Keratinocyte (primary cell): Measurements from ENCODE around the gene TGM1.

Source experiments
- EZH2 ChIP-seq: IDR thresholded peaks from one replicate; pipeline ENCODE4 v1.6.1; 2012; ENCODE audit warnings: inconsistent platforms, mild to moderate bottlenecking, low read length, moderate library complexity
- TF ChIP-seq, protein P1 (sequence below), 3 experiments: IDR thresholded peaks in 1 of 3; conservative IDR thresholded peaks in 1 of 3; optimal IDR thresholded peaks in 1 of 3; 2 replicates in 2 of 3; 3 replicates in 1 of 3; pipeline versions ENCODE3 to v1.5.1; 2011; ENCODE audit warnings: low read length in 3 of 3, mild to moderate bottlenecking in 3 of 3, moderate library complexity in 2 of 3, control low read depth in 1 of 3, inconsistent platforms in 1 of 3; ENCODE audit not compliant: insufficient read depth in 2 of 3; ENCODE audit errors: extremely low read depth in 1 of 3

DNA sequence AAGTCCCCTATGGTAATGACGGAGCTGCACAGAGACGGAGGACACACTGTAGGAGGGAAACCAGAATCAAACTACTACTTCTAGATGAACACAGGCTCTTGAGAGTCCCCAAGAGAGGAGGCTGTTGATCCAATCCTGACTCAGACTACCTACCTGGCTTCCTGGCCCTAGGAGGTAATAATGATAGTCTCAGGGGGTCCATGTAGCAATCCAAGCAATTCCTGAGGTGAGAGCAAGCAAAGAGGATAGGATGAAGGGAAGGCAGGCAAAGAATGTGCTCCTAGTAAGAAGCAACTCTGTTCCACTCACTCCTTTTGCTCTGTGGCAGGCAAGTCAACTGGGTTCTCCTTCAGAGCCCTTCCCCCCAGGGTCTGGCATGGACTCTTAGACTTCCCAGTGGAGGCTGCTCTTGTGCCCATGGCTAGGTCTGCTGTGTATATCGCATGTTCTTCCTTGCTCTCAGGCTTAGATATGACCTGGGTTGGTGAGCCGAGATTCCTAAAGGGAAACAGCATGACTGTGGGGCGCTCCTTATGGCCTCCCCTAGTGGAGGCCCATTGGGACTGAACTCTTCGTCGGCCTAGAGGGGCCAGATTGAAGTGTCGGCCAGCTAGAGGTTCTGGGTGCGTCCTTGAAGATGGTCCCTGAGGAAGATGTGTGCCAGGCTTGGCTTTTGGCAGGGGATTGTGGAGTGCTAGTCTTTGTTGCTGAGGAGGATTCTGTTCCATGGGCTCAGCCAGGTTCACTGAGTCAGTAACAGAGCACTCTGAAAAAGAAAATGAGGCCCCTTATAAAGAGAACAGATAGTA is 22.7 kb downstream of the TGM1 start:
- TF ChIP-seq, protein P1, sequence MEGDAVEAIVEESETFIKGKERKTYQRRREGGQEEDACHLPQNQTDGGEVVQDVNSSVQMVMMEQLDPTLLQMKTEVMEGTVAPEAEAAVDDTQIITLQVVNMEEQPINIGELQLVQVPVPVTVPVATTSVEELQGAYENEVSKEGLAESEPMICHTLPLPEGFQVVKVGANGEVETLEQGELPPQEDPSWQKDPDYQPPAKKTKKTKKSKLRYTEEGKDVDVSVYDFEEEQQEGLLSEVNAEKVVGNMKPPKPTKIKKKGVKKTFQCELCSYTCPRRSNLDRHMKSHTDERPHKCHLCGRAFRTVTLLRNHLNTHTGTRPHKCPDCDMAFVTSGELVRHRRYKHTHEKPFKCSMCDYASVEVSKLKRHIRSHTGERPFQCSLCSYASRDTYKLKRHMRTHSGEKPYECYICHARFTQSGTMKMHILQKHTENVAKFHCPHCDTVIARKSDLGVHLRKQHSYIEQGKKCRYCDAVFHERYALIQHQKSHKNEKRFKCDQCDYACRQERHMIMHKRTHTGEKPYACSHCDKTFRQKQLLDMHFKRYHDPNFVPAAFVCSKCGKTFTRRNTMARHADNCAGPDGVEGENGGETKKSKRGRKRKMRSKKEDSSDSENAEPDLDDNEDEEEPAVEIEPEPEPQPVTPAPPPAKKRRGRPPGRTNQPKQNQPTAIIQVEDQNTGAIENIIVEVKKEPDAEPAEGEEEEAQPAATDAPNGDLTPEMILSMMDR (optimal IDR thresholded peaks at IDR 0.05 in 1 of 3, IDR thresholded peaks at IDR 0.05 in 1 of 3, conservative IDR thresholded peaks at IDR 0.05 in 1 of 3; ENCODE audit: extremely low read depth in 1 of 3, insufficient read depth in 2 of 3, low read length in 3 of 3): no peak
- TF ChIP-seq EZH2: no peak
